Ramos (cell line): Measurements from ENCODE around the gene EVI2A.

Experiments used
- in situ Hi-C: fragments of 300-500 bp; cut with MboI; formaldehyde crosslinking; loops from one replicate; pipeline ENCODE4 v1.14.3; 2022; ENCODE audit warnings: low sequenced_read_pairs; ENCODE audit not compliant: unreplicated experiment

The EVI2A gene

GRCh38 chr17:31279401-31279800, 42.0 kb downstream of the EVI2A start:
- in situ Hi-C loops = no loop called here

DNA sequence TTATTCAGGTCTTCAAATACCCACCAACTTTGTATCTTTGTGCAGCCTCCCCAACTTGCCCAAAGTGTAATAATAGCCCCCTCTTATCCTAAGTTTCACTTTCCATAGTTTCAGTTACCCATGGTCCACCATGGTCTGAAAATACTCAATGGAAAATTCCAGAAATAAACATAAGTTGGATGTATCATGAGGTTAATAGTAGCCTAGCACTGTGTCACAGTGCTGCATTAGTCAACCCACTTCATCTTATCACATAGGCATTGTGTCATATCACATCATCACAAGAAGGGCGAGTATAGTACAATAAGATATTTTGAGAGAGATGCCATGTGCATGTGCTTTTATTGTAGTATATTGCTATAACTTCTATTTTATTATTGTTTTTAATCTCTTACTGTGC, 46.3 kb downstream of the EVI2A start:
- in situ Hi-C loops = no loop called here

DNA sequence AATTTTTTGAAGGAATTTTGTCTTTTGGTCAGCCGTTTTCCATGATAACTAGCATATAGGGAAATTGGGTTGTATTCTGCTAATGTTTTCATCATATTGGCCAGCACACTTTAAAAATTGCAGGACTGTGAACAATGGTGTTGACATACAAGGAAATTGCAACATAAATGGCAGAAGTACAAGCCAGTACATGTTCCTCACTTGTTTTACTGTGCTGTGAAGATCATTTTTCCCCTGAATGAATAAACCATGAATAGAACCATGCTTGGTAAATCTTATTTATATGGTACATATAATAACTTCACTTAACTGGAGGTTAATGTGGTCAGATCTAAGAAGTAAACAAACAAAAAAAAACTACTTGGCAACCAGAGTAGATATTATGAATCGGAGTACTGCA, 47.2 kb downstream of the EVI2A start:
- in situ Hi-C loops = no loop called here

- in situ Hi-C loops = no loop called here
Observed at GRCh38 chr17:31273516-31273915, 47.9 kb downstream of the EVI2A start.

DNA sequence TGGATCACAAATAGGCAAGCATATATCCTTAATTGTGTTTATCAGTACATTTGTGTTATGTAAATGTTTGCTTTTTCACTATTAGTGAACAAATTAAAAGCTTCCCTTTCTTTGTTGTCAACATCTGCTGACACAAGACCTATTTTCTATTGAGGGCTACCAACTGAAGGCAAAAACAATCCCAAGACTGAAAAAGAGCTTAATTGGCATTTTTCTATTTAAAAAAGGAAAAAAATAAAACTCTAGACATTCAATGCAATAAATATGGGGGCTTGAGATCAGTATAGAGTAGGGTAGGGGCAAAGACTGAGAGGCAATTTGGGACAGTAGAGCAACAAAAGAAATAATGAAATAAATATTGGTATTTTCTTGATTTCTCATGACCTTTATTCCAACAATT, 48.6 kb downstream of the EVI2A start:
- in situ Hi-C loops = no loop called here

DNA sequence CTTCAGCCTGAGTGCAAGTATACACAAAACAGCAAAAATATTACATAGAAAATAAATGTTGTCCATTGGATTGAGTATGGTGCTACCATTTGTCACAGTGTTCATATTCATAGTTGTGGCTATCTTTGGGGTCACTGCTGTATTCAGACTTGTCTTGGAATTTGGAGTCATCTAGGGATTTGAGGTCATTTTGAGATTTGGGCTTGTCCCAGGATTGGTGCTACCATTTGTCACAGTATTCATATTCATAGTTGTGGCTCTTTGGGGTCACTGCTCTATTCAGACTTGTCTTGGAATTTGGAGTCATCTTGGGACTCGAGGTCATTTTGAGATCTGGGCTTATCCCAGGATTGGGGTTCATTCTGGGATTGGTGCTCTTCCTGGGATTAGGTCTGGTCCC, 49.2 kb downstream of the EVI2A start:
- in situ Hi-C loops = no loop called here

DNA sequence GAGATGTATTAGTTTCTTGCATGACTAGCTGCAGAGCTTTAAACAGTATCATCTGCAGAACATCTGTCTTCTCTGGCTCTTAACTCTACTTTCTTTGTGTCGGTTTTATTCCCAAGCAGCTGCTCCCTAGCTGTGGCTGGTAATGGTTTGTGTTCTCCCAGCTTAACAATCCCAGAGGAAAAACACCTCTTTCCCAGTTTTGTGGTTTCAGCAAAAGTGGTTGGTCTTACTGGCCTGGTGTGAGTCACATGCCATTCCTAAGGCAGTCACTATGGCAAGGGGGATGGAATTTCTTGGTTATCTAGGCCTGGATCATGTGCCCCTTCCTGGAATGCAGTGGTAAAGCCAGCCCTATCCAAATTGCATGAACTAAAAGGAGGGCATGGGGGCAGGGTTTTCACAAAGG, 51.8 kb downstream of the EVI2A start:
- in situ Hi-C loops = no loop called here

GRCh38 chr17:31269036-31269577, 52.3 kb downstream of the EVI2A start:
- in situ Hi-C loops = no loop called here
